Mesenchymal stem cell (in vitro differentiated cells and primary cell): ENCODE results near the gene ZFX.

ENCODE experiments used
- DNase-seq: peaks from one replicate; pipeline ENCODE4 v3.0.0-alpha.2; 2013
- H2AFZ ChIP-seq: one replicate; pipeline ENCODE4 v1.6.1; 2013; ENCODE audit warnings: low read depth, mild to moderate bottlenecking, control low read depth, inconsistent platforms, low read length, moderate library complexity
- H2AK5ac ChIP-seq: 2 replicates; pipeline ENCODE4 v1.6.1; 2013; ENCODE audit warnings: low read length, moderate library complexity, mild to moderate bottlenecking, inconsistent platforms; ENCODE audit not compliant: severe bottlenecking
- H2BK120ac ChIP-seq: one replicate; pipeline ENCODE4 v1.6.1; 2013; ENCODE audit warnings: low read depth, mild to moderate bottlenecking, inconsistent platforms, low read length, moderate library complexity
- H2BK12ac ChIP-seq, 2 experiments: one replicate each; pipeline ENCODE4 v1.6.1; 2013; ENCODE audit warnings: inconsistent platforms in 2 of 2, low read length in 2 of 2, mild to moderate bottlenecking in 2 of 2, moderate library complexity in 2 of 2, control low read depth in 1 of 2
- H2BK15ac ChIP-seq: one replicate; pipeline ENCODE4 v1.6.1; 2013; ENCODE audit warnings: mild to moderate bottlenecking, low read depth, inconsistent platforms; ENCODE audit not compliant: poor library complexity, severe bottlenecking
- H2BK5ac ChIP-seq: 2 replicates; pipeline ENCODE4 v1.6.1; 2013; ENCODE audit warnings: low read depth, mild to moderate bottlenecking, low read length, control low read depth, inconsistent platforms; ENCODE audit not compliant: poor library complexity, severe bottlenecking
- H3K14ac ChIP-seq, 2 experiments: one replicate each; pipeline ENCODE4 v1.6.1; 2013; ENCODE audit warnings: inconsistent platforms in 2 of 2, low read length in 2 of 2, control low read depth in 1 of 2, mild to moderate bottlenecking in 1 of 2, moderate library complexity in 1 of 2
- H3K18ac ChIP-seq, 2 experiments: one replicate each; pipeline ENCODE4 v1.6.1; 2013; ENCODE audit warnings: inconsistent platforms in 2 of 2, low read length in 2 of 2, control low read depth in 1 of 2, low read depth in 1 of 2, mild to moderate bottlenecking in 1 of 2
- H3K23ac ChIP-seq, 2 experiments: one replicate each; pipeline ENCODE4 v1.6.1; 2013; ENCODE audit warnings: inconsistent platforms in 2 of 2, low read length in 2 of 2, mild to moderate bottlenecking in 2 of 2, moderate library complexity in 2 of 2, control low read depth in 1 of 2
- H3K27ac ChIP-seq: 2 replicates; pipeline ENCODE4 v1.5.1; 2013; ENCODE audit warnings: mild to moderate bottlenecking, moderate library complexity, low read length, control low read depth, inconsistent platforms; ENCODE audit not compliant: poor library complexity, severe bottlenecking
- H3K27me3 ChIP-seq, 2 experiments: 2 replicates each; pipeline versions ENCODE4 v1.6.1 to v1.7.0; 2013; ENCODE audit warnings: low read length in 2 of 2, mild to moderate bottlenecking in 2 of 2, moderate library complexity in 2 of 2, control low read depth in 1 of 2, inconsistent platforms in 1 of 2; ENCODE audit not compliant: control insufficient read depth in 1 of 2, insufficient read depth in 1 of 2
- H3K36me3 ChIP-seq, 2 experiments: 2 replicates each; pipeline versions ENCODE4 v1.6.1 to v1.7.0; 2013; ENCODE audit warnings: low read length in 2 of 2, control low read depth in 1 of 2, inconsistent platforms in 1 of 2, low read depth in 1 of 2, mild to moderate bottlenecking in 1 of 2; ENCODE audit not compliant: insufficient read depth in 2 of 2, control insufficient read depth in 1 of 2
- H3K4ac ChIP-seq, 2 experiments: one replicate each; pipeline ENCODE4 v1.6.1; 2013; ENCODE audit warnings: inconsistent platforms in 2 of 2, low read length in 2 of 2, mild to moderate bottlenecking in 2 of 2, moderate library complexity in 2 of 2, control low read depth in 1 of 2, low read depth in 1 of 2
- H3K4me1 ChIP-seq: 2 replicates; pipeline ENCODE4 v1.6.1; 2013; ENCODE audit warnings: low read depth, low read length, control low read depth; ENCODE audit not compliant: control insufficient read depth, insufficient read depth
- H3K4me2 ChIP-seq: 2 replicates; pipeline ENCODE4 v1.6.1; 2013; ENCODE audit warnings: low read length, mild to moderate bottlenecking, inconsistent platforms; ENCODE audit not compliant: poor library complexity, severe bottlenecking
- H3K4me3 ChIP-seq, 2 experiments: 2 replicates each; pipeline versions ENCODE4 v1.5.1 to v1.7.0; 2013; ENCODE audit warnings: low read length in 2 of 2, mild to moderate bottlenecking in 2 of 2, control low read depth in 1 of 2, low read depth in 1 of 2; ENCODE audit not compliant: insufficient read depth in 1 of 2
- H3K79me1 ChIP-seq: replicated peaks from 2 replicates; pipeline ENCODE4 v1.6.1; 2013; ENCODE audit warnings: mild to moderate bottlenecking, control low read depth, low read length, inconsistent platforms; ENCODE audit not compliant: poor library complexity, severe bottlenecking
- H3K9ac ChIP-seq: 2 replicates; pipeline ENCODE4 v1.7.0; 2013; ENCODE audit warnings: mild to moderate bottlenecking, low read length, moderate library complexity
- H3K9me3 ChIP-seq: 2 replicates; pipeline ENCODE4 v1.7.0; 2013; ENCODE audit warnings: mild to moderate bottlenecking, low read length; ENCODE audit not compliant: control insufficient read depth
- H4K8ac ChIP-seq: one replicate; pipeline ENCODE4 v1.6.1; 2013; ENCODE audit warnings: inconsistent platforms, mild to moderate bottlenecking, low read length, moderate library complexity
- H4K91ac ChIP-seq: one replicate; pipeline ENCODE4 v1.6.1; 2013; ENCODE audit warnings: mild to moderate bottlenecking, low read length, inconsistent platforms
- WGBS: methylation state at CpG from one replicate; pipeline ENCODE4 v1.1.7; 2013; ENCODE audit warnings: mixed read lengths; 5-methylcytosine and 5-hydroxymethylcytosine counted together

ZFX gene

DNA sequence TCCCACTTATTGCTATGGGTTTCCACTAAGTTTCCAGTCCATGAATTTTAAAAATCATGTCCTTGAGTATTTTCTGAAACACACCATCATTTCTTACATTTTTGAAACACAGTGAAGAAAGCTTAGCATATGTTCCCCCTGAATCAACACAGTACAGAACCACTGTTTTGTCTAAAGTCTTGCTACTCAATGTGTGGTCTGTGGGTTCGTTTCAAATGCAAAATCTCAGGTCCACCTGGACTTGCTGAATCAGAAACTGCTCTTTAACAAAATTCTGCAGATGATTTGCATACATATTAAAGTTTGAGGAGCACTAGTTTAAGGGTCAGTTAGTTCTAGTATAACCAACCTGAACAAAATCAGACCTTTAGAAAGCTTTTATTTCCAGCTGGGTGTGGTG, 103.9 kb downstream of the ZFX start:
- Histone ChIP-seq H2AK5ac (no peak overlapping the region), H2BK12ac (no peak overlapping the region), H3K9ac (no peak overlapping the region), H3K4me3 (no peak overlapping the region), H3K27me3 (peaks cover 0 to 28% of the 10 kb centered on the region in 2 experiments), H3K27ac (no peak overlapping the region), H3K79me1 (no peaks in the 10 kb centered on the region), H3K14ac (no peak overlapping the region), H3K9me3 (no peaks in the 10 kb centered on the region), H2BK15ac (no peak overlapping the region), H3K23ac (no peak overlapping the region), H4K8ac (no peak overlapping the region), H3K36me3 (no peaks in the 10 kb centered on the region), H3K18ac (no peak overlapping the region), H3K4me2 (no peak overlapping the region), H3K4ac (no peak overlapping the region), H3K4me1 (no peaks in the 10 kb centered on the region), H2AFZ (no peak overlapping the region), H2BK120ac (no peak overlapping the region), H4K91ac (no peak overlapping the region), H2BK5ac (no peak overlapping the region)
- 43% methylated on average over 1 of the region's 1 CpG for WGBS
- DNase-seq, result no peak

DNA sequence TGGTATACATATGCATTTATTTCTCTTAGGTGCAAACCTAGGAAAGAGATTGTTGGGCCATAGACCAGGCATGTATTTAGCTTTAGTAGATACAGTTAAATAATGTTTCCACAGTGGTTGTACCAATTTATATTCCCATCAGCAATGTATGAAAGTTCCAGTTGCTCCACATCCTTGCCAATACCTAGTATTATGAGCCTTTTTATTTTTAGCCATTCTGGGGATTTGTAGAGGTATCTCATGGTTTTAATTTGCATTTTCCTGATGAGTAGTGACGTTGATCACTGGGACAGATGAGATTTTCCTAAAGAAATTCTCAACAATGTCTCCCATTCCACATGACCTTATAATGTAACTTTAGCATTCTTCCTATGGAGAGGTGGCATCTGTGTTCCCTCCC, 107.5 kb downstream of the ZFX start:
- Histone ChIP-seq H3K9ac (no peak overlapping the region), H3K14ac (no peak overlapping the region), H2AFZ (no peak overlapping the region), H3K4me2 (no peak overlapping the region), H3K36me3 (no peaks in the 10 kb centered on the region), H3K4ac (no peak overlapping the region), H3K79me1 (no peaks in the 10 kb centered on the region), H3K4me3 (no peak overlapping the region), H3K23ac (no peak overlapping the region), H3K4me1 (no peaks in the 10 kb centered on the region), H3K18ac (no peak overlapping the region), H4K8ac (no peak overlapping the region), H2AK5ac (no peak overlapping the region), H3K9me3 (no peaks in the 10 kb centered on the region), H3K27ac (no peak overlapping the region), H2BK5ac (no peak overlapping the region), H2BK15ac (no peak overlapping the region), H4K91ac (no peak overlapping the region), H3K27me3 (peaks cover 0 to 22% of the 10 kb centered on the region in 2 experiments), H2BK120ac (no peak overlapping the region), H2BK12ac (no peak overlapping the region)
- no CpG with 5 or more reads among the region's 1 CpG for WGBS
- DNase-seq, result no peak

DNA sequence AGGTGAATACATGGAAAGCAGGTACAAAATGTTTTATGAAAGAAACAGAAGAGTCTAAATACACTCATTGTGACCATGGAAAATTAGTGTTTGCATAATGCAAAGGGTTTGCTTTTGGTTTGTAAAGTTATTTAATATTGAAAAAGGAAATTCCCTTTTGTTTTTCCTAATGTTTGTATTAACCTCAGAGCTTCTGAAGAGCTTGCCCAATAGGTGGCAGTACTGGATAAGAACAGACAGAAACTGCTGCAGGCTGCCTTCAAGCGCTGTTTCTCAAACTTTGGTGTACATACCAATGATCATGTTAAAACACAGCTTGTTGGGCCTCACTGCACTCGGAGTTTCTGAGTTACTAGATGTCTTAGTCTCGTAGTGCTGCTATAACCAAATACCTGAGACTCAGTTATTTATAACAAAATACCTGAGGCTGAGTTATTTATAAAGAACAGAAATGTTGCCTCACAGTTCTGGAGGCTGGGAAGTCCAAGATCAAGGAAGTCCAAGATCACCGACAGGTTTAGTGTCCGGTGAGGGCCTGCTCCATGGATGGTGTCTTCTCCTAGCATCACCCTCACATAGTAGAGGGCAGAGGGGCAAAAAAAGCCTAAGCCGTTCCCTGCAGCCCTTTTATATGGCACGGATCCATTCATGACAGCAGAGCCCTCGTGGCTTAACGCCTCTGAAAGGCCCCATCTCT, 110.2 kb downstream of the ZFX start:
- no peak overlapping the region for H2AK5ac ChIP-seq
- no peak overlapping the region for H2BK5ac ChIP-seq
- 89% methylated on average over 7 of the region's 9 CpGs for WGBS
- no peaks in the 10 kb centered on the region for H3K79me1 ChIP-seq
- H3K18ac ChIP-seq, result no peak overlapping the region
- H3K9me3 ChIP-seq, result no peaks in the 10 kb centered on the region
- no peak overlapping the region for H3K4me2 ChIP-seq
- H2BK12ac ChIP-seq, result no peak overlapping the region
- H4K91ac ChIP-seq, result no peak overlapping the region
- H3K4ac ChIP-seq, result no peak overlapping the region
- H3K36me3 ChIP-seq, result no peaks in the 10 kb centered on the region
- H2AFZ ChIP-seq, result no peak overlapping the region
- H4K8ac ChIP-seq, result no peak overlapping the region
- H3K4me3 ChIP-seq, result no peak overlapping the region
- H3K27ac ChIP-seq, result no peak overlapping the region
- H2BK15ac ChIP-seq, result no peak overlapping the region
- DNase-seq, result peak; percentile 67
- H3K23ac ChIP-seq, result no peak overlapping the region
- no peak overlapping the region for H3K14ac ChIP-seq
- H3K4me1 ChIP-seq, result no peaks in the 10 kb centered on the region
- peaks cover 0 to 20% of the 10 kb centered on the region in 2 experiments for H3K27me3 ChIP-seq
- no peak overlapping the region for H2BK120ac ChIP-seq
- H3K9ac ChIP-seq, result peak overlapping the region; percentile 13

DNA sequence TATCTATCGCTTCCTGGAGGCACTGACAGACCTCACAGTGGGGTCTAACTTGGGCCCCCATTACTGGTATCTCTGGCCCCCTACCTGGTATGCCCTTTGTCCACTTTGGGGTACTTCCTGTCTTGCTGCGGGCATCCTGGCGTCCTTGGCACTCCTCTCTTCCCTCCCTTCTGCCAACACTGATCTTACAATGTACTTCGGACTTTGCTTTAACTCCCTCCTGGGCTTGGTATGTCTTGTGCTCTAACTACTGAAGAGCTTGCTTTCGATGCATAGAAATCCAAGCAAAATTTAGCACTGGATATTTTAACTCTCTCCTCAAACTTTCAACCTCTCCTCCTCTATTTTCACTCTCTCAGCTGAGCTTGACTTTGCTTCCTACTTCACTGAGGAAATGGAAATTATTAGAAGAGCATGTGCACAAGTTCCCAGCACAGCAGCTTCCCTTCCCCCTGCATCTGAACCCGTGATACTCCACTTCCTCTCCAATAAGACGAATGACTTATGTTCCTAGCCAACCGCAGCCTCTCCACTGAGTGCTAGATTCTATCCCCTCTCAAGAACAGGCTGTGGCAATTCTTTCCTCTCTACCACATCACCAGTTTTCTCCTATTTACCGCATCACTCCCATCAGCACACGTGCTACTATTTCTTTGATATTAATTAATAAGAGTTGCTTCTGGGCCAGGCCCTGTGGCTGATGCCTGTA, 111.5 kb downstream of the ZFX start:
- DNase-seq, result peak; percentile 76
- peak overlapping the region; percentile 67 to 87 for H3K4ac ChIP-seq
- H2BK120ac ChIP-seq, result peak overlapping the region; percentile 49
- H2AK5ac ChIP-seq, result no peak overlapping the region
- no peak overlapping the region for H2BK5ac ChIP-seq
- no peak overlapping the region for H3K4me2 ChIP-seq
- H3K4me3 ChIP-seq, result no peak overlapping the region
- H4K8ac ChIP-seq, result peak overlapping the region; percentile 82
- H2AFZ ChIP-seq, result no peak overlapping the region
- no peaks in the 10 kb centered on the region for H3K9me3 ChIP-seq
- H3K18ac ChIP-seq, result peak overlapping the region; percentile 70 to 75
- peaks cover 0 to 28% of the 10 kb centered on the region in 2 experiments for H3K27me3 ChIP-seq
- 62% methylated on average over 8 of the region's 10 CpGs for WGBS
- no peaks in the 10 kb centered on the region for H3K36me3 ChIP-seq
- peak overlapping the region; percentile 78 to 97 for H2BK12ac ChIP-seq
- no peaks in the 10 kb centered on the region for H3K4me1 ChIP-seq
- H4K91ac ChIP-seq, result peak overlapping the region; percentile 94
- peak overlapping the region; percentile 36 for H3K9ac ChIP-seq
- H3K79me1 ChIP-seq, result no peaks in the 10 kb centered on the region
- H3K23ac ChIP-seq, result no peak overlapping the region
- H2BK15ac ChIP-seq, result no peak overlapping the region
- peak overlapping the region in 1 of 2 experiments; percentile 75 for H3K14ac ChIP-seq
- H3K27ac ChIP-seq, result no peak overlapping the region
